Tibial artery (tissue), 4 donors: ENCODE results near the gene NUP210L.

ENCODE experiments used
- DNase-seq, 2 donors: peaks; one replicate each; pipeline ENCODE4 v3.0.0-alpha.2; 2019
- H3K27ac ChIP-seq, 2 donors: fragments of 200-600 bp; sonication (generic) in 1 of 2; 1 replicate in 1 of 2; 2 replicates in 1 of 2; pipeline ENCODE4 v1.5.1; 2018 to 2019; ENCODE audit warnings: mild to moderate bottlenecking in 1 of 2
- H3K27me3 ChIP-seq, 2 donors: fragments of 200-600 bp; sonication (generic) in 1 of 2; one replicate each; pipeline versions ENCODE4 v1.5.1 to v1.6.0; 2016 to 2019
- H3K36me3 ChIP-seq, 3 donors: fragments of 200-600 bp; sonication (generic) in 2 of 3; one replicate each; pipeline ENCODE4 v1.5.1; 2016 to 2019; ENCODE audit warnings: mild to moderate bottlenecking in 2 of 3
- H3K4me1 ChIP-seq, 4 donors: fragments of 200-600 bp; sonication (generic) in 2 of 4; 1 replicate in 3 of 4; 2 replicates in 1 of 4; pipeline ENCODE4 v1.5.1; 2016 to 2019
- H3K4me3 ChIP-seq, 2 donors: fragments of 200-600 bp; sonication (generic) in 1 of 2; 1 replicate in 1 of 2; 2 replicates in 1 of 2; pipeline ENCODE4 v1.5.1; 2018 to 2019; ENCODE audit warnings: mild to moderate bottlenecking in 2 of 2
- H3K9me3 ChIP-seq, 3 donors: fragments of 200-600 bp; sonication (generic) in 1 of 3; one replicate each; pipeline ENCODE4 v1.5.1; 2016 to 2019
- intact Hi-C: fragments of 100-400 bp; cut with DNase I; formaldehyde crosslinking; loops from one replicate; pipeline ENCODE4 v1.15.0; 2023; ENCODE audit warnings: low total_unique reads
- TF ChIP-seq, protein P1 (sequence below), 2 experiments: fragments of 200-600 bp in 1 of 2; fragments of 450-650 bp in 1 of 2; IDR thresholded peaks; one replicate each; pipeline ENCODE4 v1.5.1; 2017 to 2019; ENCODE audit warnings: antibody characterized with exemption in 2 of 2, mild to moderate bottlenecking in 1 of 2, moderate library complexity in 1 of 2

Gene NUP210L

DNA sequence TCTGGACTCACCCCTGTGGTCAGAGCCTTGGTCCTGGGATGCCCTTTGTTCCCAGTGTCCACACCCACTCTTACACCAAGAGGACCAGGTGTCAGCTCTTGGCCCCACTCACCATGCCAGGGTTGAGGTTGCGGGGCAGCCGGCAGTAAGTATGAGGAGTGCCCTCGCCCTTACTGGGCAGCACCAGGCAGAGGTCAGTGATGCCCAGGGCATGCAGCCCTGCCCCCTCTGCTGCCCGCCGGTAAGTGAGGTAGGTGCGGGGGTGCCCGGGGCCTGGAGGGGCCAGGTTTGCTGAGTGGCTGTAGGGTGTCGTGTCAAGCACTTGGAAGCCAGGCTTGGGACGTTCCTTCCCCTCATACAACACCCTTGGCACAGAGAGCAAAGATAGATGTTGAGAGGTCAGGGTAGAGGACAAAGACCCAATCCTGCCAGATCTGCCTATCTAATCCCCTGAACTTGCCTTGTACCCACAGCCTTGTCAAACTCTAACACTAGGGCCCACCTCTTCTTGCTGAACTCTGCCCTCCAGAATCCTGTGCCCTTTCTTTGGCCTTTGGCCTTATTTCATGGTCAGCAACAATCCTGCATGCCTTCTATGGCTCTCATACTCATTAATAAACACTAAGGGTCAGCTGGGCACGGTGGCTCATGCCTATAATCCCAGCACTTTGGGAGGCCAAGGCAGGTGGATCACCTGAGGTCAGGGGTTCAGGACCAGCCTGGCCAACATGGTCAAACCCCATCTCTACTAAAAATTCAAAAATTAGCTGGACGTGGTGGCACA, 211.9 kb downstream of the NUP210L start:
- H3K27ac ChIP-seq = no peak overlapping the region
- peaks cover 0 to 31% (median 15%) of the 10 kb centered on the region in 4 donors for H3K4me1 ChIP-seq
- peaks cover 33 to 66% (median 47%) of the 10 kb centered on the region in 3 donors for H3K36me3 ChIP-seq
- no peak for DNase-seq
- TF ChIP-seq, protein P1, sequence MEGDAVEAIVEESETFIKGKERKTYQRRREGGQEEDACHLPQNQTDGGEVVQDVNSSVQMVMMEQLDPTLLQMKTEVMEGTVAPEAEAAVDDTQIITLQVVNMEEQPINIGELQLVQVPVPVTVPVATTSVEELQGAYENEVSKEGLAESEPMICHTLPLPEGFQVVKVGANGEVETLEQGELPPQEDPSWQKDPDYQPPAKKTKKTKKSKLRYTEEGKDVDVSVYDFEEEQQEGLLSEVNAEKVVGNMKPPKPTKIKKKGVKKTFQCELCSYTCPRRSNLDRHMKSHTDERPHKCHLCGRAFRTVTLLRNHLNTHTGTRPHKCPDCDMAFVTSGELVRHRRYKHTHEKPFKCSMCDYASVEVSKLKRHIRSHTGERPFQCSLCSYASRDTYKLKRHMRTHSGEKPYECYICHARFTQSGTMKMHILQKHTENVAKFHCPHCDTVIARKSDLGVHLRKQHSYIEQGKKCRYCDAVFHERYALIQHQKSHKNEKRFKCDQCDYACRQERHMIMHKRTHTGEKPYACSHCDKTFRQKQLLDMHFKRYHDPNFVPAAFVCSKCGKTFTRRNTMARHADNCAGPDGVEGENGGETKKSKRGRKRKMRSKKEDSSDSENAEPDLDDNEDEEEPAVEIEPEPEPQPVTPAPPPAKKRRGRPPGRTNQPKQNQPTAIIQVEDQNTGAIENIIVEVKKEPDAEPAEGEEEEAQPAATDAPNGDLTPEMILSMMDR (IDR thresholded peaks at IDR 0.05) = no peak
- no peaks in the 10 kb centered on the region for H3K27me3 ChIP-seq
- H3K4me3 ChIP-seq = no peak overlapping the region
- H3K9me3 ChIP-seq = no peaks in the 10 kb centered on the region
- intact Hi-C loops = loop anchor here (10.0 kb wide), 1 partner anchor 268 kb away; the partner anchor contains the start of genes ILF2 and NPR1
